Endothelial cell of umbilical vein (primary cell): ENCODE data around the gene ROPN1L. TPM values are rescaled to one million over a fixed set of nuclear protein-coding genes. Genes with fewer than 3 reads are reported as not detected.

Experiments
- BruUV-seq: library from RNA; stranded (reverse); fragments of 400-500 nt; replicated peaks from 2 replicates; lab custom pipeline; 2021; lab: Mats Ljungman, UMichigan
- CTCF ChIA-PET: fragments of 300-600, 350-600 bp; sonication (Branson Sonifier 250); formaldehyde crosslinking; loops from one replicate; lab custom pipeline; 2021; ENCODE audit warnings: antibody characterized with exemption, inconsistent platforms; lab: Charles Lee
- POLR2A ChIA-PET: fragments of 300-600, 350-600 bp; sonication (Branson Sonifier 250); formaldehyde crosslinking; loops from one replicate; lab custom pipeline; 2021; ENCODE audit warnings: antibody characterized with exemption, inconsistent platforms; lab: Charles Lee
- DNase-seq: peaks from one replicate; pipeline ENCODE4 v3.0.0-alpha.2; 2011; ENCODE audit warnings: low read depth, low spot score
- FAIRE-seq: peaks from 2 replicates; lab custom pipeline; 2011; peaks lifted over from hg19 to GRCh38; lab: Jason Lieb, UNC
- H2AFZ ChIP-seq: 2 replicates; pipeline ENCODE4 v1.6.0; 2012; ENCODE audit warnings: low read depth, low read length, control low read depth, inconsistent platforms
- H3K27ac ChIP-seq: 2 replicates; pipeline ENCODE4 v1.5.1; 2011; ENCODE audit warnings: low read depth, mild to moderate bottlenecking, control low read depth, low read length, moderate library complexity; ENCODE audit not compliant: insufficient read depth
- H3K27me3 ChIP-seq, 2 experiments: 2 replicates each; pipeline versions ENCODE4 v1.6.0 to v1.6.1; 2011; ENCODE audit warnings: low read length in 2 of 2, mixed read lengths in 1 of 2; ENCODE audit not compliant: control insufficient read depth in 2 of 2, insufficient read depth in 2 of 2
- H3K36me3 ChIP-seq, 2 experiments: 2 replicates in 1 of 2; 3 replicates in 1 of 2; pipeline ENCODE4 v1.5.1; 2011; ENCODE audit warnings: low read length in 2 of 2, mild to moderate bottlenecking in 1 of 2, moderate library complexity in 1 of 2; ENCODE audit not compliant: control insufficient read depth in 2 of 2, insufficient read depth in 2 of 2; ENCODE audit errors: extremely low read depth in 1 of 2
- H3K4me1 ChIP-seq: 3 replicates; pipeline ENCODE4 v1.5.1; 2011; ENCODE audit warnings: mild to moderate bottlenecking, low read length; ENCODE audit not compliant: control insufficient read depth, insufficient read depth; ENCODE audit errors: extremely low read depth
- H3K4me2 ChIP-seq: 2 replicates; pipeline ENCODE4 v1.6.1; 2011; ENCODE audit warnings: low read length, control low read depth, mixed read lengths; ENCODE audit not compliant: insufficient read depth
- H3K4me3 ChIP-seq, 3 experiments: fragments of 200-600 bp in 1 of 3; sonication (generic), shearing (Covaris generic) in 1 of 3; replicated peaks in 1 of 3; 2 replicates each; pipeline ENCODE4 v1.5.1; 2011 to 2016; ENCODE audit warnings: control low read depth in 3 of 3, low read length in 3 of 3, mild to moderate bottlenecking in 2 of 3, inconsistent platforms in 1 of 3, low read depth in 1 of 3, moderate library complexity in 1 of 3; ENCODE audit not compliant: insufficient read depth in 1 of 3
- H3K79me2 ChIP-seq: 2 replicates; pipeline ENCODE4 v1.6.0; 2012; ENCODE audit warnings: low read length, inconsistent platforms; ENCODE audit not compliant: control insufficient read depth, insufficient read depth
- H3K9ac ChIP-seq: replicated peaks from 2 replicates; pipeline ENCODE3; 2011; ENCODE audit warnings: low read length, control low read depth; ENCODE audit not compliant: insufficient read depth; ENCODE audit errors: extremely low read depth
- H3K9me1 ChIP-seq: replicated peaks from 3 replicates; pipeline ENCODE4 v1.6.0; 2011; ENCODE audit warnings: mild to moderate bottlenecking, low read length; ENCODE audit not compliant: control insufficient read depth, insufficient read depth; ENCODE audit errors: extremely low read depth
- H3K9me3 ChIP-seq: replicated peaks from 2 replicates; pipeline ENCODE4 v1.5.1; 2012; ENCODE audit warnings: low read length, inconsistent platforms; ENCODE audit not compliant: control insufficient read depth, insufficient read depth
- H4K20me1 ChIP-seq: replicated peaks from 2 replicates; pipeline ENCODE3; 2011; ENCODE audit warnings: mild to moderate bottlenecking, low read length; ENCODE audit not compliant: control insufficient read depth, insufficient read depth; ENCODE audit errors: extremely low read depth
- EZH2 ChIP-seq: IDR thresholded peaks from 2 replicates; pipeline ENCODE4 v1.6.1; 2012; ENCODE audit warnings: borderline replicate concordance, low read depth, mild to moderate bottlenecking, moderate library complexity, low read length, inconsistent platforms; ENCODE audit not compliant: severe bottlenecking
- FOS ChIP-seq: IDR thresholded peaks from 2 replicates; pipeline ENCODE4 v1.6.1; 2011; ENCODE audit warnings: mild to moderate bottlenecking, low read length, moderate library complexity, borderline replicate concordance; ENCODE audit not compliant: insufficient read depth
- GATA2 ChIP-seq: IDR thresholded peaks from 2 replicates; pipeline ENCODE4 v1.7.0; 2011; ENCODE audit warnings: low read depth, mild to moderate bottlenecking, moderate library complexity, mixed read lengths, low read length; ENCODE audit not compliant: insufficient read length, insufficient read depth
- JUN ChIP-seq: IDR thresholded peaks from 2 replicates; pipeline ENCODE4 v1.6.1; 2011; ENCODE audit warnings: borderline replicate concordance, low read depth; ENCODE audit not compliant: insufficient read length, insufficient read depth
- MYC ChIP-seq: IDR thresholded peaks from one replicate; pipeline ENCODE4 v1.6.1; 2011; ENCODE audit warnings: mild to moderate bottlenecking, low read depth, low read length
- POLR2A ChIP-seq: IDR thresholded peaks from 2 replicates; pipeline ENCODE4 v1.6.1; 2012; ENCODE audit warnings: low read depth, mild to moderate bottlenecking, control low read depth, low read length
- POLR2AphosphoS5 ChIP-seq: IDR thresholded peaks from 2 replicates; pipeline ENCODE4 v1.6.1; 2012; ENCODE audit warnings: low read depth, mild to moderate bottlenecking, control low read depth, low read length, moderate library complexity; ENCODE audit not compliant: insufficient read depth
- dilution Hi-C: fragments of 300-500 bp; cut with MboI; formaldehyde crosslinking; loops from one replicate; pipeline ENCODE4 v1.15.0; 2019; ENCODE audit warnings: low sequenced_read_pairs; ENCODE audit not compliant: extremely low pct_ligation_motif_present
- intact Hi-C: fragments of 100-400 bp; cut with micrococcal nuclease; formaldehyde crosslinking; loops from one replicate; pipeline ENCODE4 v1.10.0; 2022
- polyA plus RNA-seq, 4 experiments: library from polyadenylated mRNA; depleted of rRNA in 3 of 4; stranded (reverse) in 3 of 4; unstranded in 1 of 4; fragments of >200 nt; gene quantifications; 2 replicates each; pipeline versions ENCODE4 v1.2.1 to v1.2.3, GENCODE V29; 2011 to 2012; ENCODE audit warnings: missing spikeins in 1 of 4
- total RNA-seq: library from RNA; stranded (reverse); gene quantifications from 2 replicates; pipeline ENCODE4 v1.2.3, GENCODE V29; 2021
- TF ChIP-seq, protein P1 (sequence below), 2 donors: IDR thresholded peaks; 1 replicate in 1 of 2; 2 replicates in 1 of 2; pipeline ENCODE4 v1.5.1; 2011; ENCODE audit warnings: low read length in 2 of 2, mild to moderate bottlenecking in 2 of 2, moderate library complexity in 2 of 2, control low read depth in 1 of 2, inconsistent platforms in 1 of 2, low read depth in 1 of 2; ENCODE audit not compliant: insufficient read depth in 1 of 2; ENCODE audit errors: extremely low read depth in 1 of 2
- TF ChIP-seq, protein P2 (sequence below): IDR thresholded peaks from 2 replicates; pipeline ENCODE4 v1.6.1; 2011; ENCODE audit not compliant: insufficient read depth, insufficient read length

The ROPN1L gene
- total and polyA plus RNA-seq, 2 donors (not counting 3 experiments of a cell fraction or from before 2014, with no cell fraction given), result 0.30 to 0.60 TPM

DNA sequence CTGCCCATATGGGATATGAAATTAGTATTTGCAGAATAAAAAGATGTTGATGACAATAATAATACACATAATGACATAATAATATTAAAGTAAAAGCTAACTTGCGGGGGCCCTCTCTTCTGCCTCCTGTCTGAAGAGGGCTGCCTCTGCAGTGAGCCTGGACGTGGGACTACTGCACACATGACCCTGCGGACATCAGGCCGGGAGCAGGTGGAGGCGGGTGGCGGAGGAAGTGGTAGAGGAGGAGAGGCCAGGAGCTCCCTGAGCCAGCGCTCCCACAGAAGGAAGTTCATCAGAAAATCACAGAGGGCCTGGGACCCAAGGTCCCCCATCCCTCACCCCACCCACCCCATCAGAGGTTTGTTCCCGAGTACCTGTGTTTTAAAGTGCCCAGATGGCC lies 60.5 kb downstream of the ROPN1L start:
- DNase-seq (no peak), FAIRE-seq (no peak)
- H2AFZ ChIP-seq, result no peak overlapping the region
- POLR2A ChIA-PET, result no interaction called here
- no TSS peak for BruUV-seq
- H3K79me2 ChIP-seq, result no peaks in the 10 kb centered on the region
- no peak overlapping the region for H3K4me3 ChIP-seq
- no peak overlapping the region for H3K4me2 ChIP-seq
- CTCF ChIA-PET, result interaction anchor here (1.0 to 2.3 kb wide), 4 partner anchors 11 to 125 kb away, joined by 3 to 7 read pairs (median 5); no protein-coding TSS in a partner anchor
- H3K9ac ChIP-seq, result no peak overlapping the region
- H3K9me1 ChIP-seq, result no peaks in the 10 kb centered on the region
- H3K9me3 ChIP-seq, result no peaks in the 10 kb centered on the region
- H3K27ac ChIP-seq, result no peak overlapping the region
- intact Hi-C loops (no loop called here), dilution Hi-C loops (no loop called here)
- H3K4me1 ChIP-seq, result no peaks in the 10 kb centered on the region
- TF ChIP-seq MYC (no peak), FOS (no peak), POLR2AphosphoS5 (no peak), POLR2A (no peak)
- no peaks in the 10 kb centered on the region for H3K27me3 ChIP-seq
- H3K36me3 ChIP-seq, result no peaks in the 10 kb centered on the region
- H4K20me1 ChIP-seq, result no peaks in the 10 kb centered on the region

- intact Hi-C loops (no loop called here), dilution Hi-C loops (no loop called here)
- no peaks in the 10 kb centered on the region for H3K36me3 ChIP-seq
- ChIA-PET POLR2A (no interaction called here), CTCF (interaction anchor here (1.0 to 2.3 kb wide), 4 partner anchors 11 to 125 kb away, joined by 3 to 7 read pairs (median 5); no protein-coding TSS in a partner anchor)
- no peaks in the 10 kb centered on the region for H4K20me1 ChIP-seq
- H3K79me2 ChIP-seq, result no peaks in the 10 kb centered on the region
- no peak overlapping the region for H3K27ac ChIP-seq
- TF ChIP-seq EZH2, result no peak
- TF ChIP-seq POLR2AphosphoS5, result no peak
- no peak for TF ChIP-seq MYC
- TF ChIP-seq JUN, result no peak
- TF ChIP-seq, protein P1, sequence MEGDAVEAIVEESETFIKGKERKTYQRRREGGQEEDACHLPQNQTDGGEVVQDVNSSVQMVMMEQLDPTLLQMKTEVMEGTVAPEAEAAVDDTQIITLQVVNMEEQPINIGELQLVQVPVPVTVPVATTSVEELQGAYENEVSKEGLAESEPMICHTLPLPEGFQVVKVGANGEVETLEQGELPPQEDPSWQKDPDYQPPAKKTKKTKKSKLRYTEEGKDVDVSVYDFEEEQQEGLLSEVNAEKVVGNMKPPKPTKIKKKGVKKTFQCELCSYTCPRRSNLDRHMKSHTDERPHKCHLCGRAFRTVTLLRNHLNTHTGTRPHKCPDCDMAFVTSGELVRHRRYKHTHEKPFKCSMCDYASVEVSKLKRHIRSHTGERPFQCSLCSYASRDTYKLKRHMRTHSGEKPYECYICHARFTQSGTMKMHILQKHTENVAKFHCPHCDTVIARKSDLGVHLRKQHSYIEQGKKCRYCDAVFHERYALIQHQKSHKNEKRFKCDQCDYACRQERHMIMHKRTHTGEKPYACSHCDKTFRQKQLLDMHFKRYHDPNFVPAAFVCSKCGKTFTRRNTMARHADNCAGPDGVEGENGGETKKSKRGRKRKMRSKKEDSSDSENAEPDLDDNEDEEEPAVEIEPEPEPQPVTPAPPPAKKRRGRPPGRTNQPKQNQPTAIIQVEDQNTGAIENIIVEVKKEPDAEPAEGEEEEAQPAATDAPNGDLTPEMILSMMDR (IDR thresholded peaks at IDR 0.05; ENCODE audit: extremely low read depth in 1 of 2, insufficient read depth in 1 of 2, low read depth in 1 of 2, low read length in 2 of 2), result no peak
- TF ChIP-seq, protein P2, sequence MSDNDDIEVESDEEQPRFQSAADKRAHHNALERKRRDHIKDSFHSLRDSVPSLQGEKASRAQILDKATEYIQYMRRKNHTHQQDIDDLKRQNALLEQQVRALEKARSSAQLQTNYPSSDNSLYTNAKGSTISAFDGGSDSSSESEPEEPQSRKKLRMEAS, result no peak
- no peak for TF ChIP-seq GATA2
- no peak for TF ChIP-seq POLR2A
- no peak for TF ChIP-seq FOS
- no peak for DNase-seq
- H3K9ac ChIP-seq, result no peak overlapping the region
- peaks cover under 1% of the 10 kb centered on the region for H3K4me1 ChIP-seq
- H3K27me3 ChIP-seq, result no peaks in the 10 kb centered on the region
- H2AFZ ChIP-seq, result no peak overlapping the region
- no peaks in the 10 kb centered on the region for H3K9me1 ChIP-seq
- no TSS peak for BruUV-seq
- H3K4me2 ChIP-seq, result no peak overlapping the region
- FAIRE-seq, result no peak
- no peak overlapping the region for H3K4me3 ChIP-seq
- H3K9me3 ChIP-seq, result no peaks in the 10 kb centered on the region
Observed at GRCh38 chr5:10502578-10502977, 60.9 kb downstream of the ROPN1L start.
